Right lobe of liver (tissue), 4 donors: ENCODE data around the gene SMIM5.

Experiments
- POLR2A ChIP-seq: fragments of 450-650 bp; IDR thresholded peaks from one replicate; pipeline ENCODE4 v1.6.1; 2017; ENCODE audit warnings: antibody characterized with exemption, mild to moderate bottlenecking
- TF ChIP-seq, protein P1 (sequence below), 4 donors: fragments of 200-600 bp in 3 of 4; fragments of 450-650 bp in 1 of 4; IDR thresholded peaks; one replicate each; pipeline versions ENCODE4 v1.5.1 to v1.8.0; 2016 to 2022; ENCODE audit warnings: antibody characterized with exemption in 4 of 4, mild to moderate bottlenecking in 2 of 4
- donor health status: DM: no; HTN: no; CAD: no.
- donor health status: DM: no; HTN: no; CAD: no.
- donor health status: DM: no; HTN: yes; CAD: no.

DNA sequence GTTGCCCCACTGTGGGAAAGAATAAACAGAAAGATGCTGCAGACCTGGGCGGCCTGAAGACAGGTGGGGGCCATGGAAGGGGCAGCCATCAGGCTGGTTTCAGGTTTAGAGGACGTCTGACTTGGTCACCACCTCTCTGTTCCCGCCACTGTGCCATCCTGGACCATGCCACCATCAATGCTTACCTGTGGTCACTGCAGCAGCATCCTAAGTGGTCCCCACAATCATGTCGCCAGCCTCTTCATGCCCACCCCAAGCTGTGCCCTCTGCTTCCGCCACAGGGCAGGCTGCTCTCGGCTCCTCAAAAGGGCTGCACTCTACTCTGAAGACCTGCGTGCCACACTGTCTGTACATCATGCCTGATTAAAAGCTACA, 10.4 kb downstream of the SMIM5 start:
- TF ChIP-seq, protein P1, sequence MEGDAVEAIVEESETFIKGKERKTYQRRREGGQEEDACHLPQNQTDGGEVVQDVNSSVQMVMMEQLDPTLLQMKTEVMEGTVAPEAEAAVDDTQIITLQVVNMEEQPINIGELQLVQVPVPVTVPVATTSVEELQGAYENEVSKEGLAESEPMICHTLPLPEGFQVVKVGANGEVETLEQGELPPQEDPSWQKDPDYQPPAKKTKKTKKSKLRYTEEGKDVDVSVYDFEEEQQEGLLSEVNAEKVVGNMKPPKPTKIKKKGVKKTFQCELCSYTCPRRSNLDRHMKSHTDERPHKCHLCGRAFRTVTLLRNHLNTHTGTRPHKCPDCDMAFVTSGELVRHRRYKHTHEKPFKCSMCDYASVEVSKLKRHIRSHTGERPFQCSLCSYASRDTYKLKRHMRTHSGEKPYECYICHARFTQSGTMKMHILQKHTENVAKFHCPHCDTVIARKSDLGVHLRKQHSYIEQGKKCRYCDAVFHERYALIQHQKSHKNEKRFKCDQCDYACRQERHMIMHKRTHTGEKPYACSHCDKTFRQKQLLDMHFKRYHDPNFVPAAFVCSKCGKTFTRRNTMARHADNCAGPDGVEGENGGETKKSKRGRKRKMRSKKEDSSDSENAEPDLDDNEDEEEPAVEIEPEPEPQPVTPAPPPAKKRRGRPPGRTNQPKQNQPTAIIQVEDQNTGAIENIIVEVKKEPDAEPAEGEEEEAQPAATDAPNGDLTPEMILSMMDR (IDR thresholded peaks at IDR 0.05): no peak
- no peak for TF ChIP-seq POLR2A
